Hepatocyte (in vitro differentiated cells): ENCODE measurements around the gene CMSS1.

Experiments
- CTCF ChIP-seq: fragments of 200-600 bp; sonication (generic); IDR thresholded peaks from 2 replicates; pipeline ENCODE4 v1.5.1; 2016; ENCODE audit warnings: antibody characterized with exemption, mild to moderate bottlenecking; ENCODE audit not compliant: poor library complexity
- EZH2 ChIP-seq: fragments of 200-600 bp; sonication (generic); IDR thresholded peaks from 2 replicates; pipeline ENCODE4 v1.6.1; 2016; ENCODE audit warnings: antibody characterized with exemption, mild to moderate bottlenecking, borderline replicate concordance

- TF ChIP-seq CTCF: no peak
- TF ChIP-seq EZH2: no peak
These were observed 188.2 kb downstream of the CMSS1 start for GRCh38 chr3:100005665-100006393.
